B cell (primary cell): ENCODE data around the gene DNAH6. TPM values are rescaled to one million over a fixed set of nuclear protein-coding genes. Genes with fewer than 3 reads are reported as not detected.

Experiments
- ATAC-seq: fragments of 200-7000 bp; cut with Tn5 transposase; one replicate; pipeline ENCODE4 v1.10.0; 2021; ENCODE audit warnings: low read depth, mild to moderate bottlenecking, moderate number of reproducible peaks, moderate library complexity
- CTCF ChIA-PET: fragments of 350-600 bp; sonication (Branson Sonifier 250); formaldehyde crosslinking; loops from one replicate; lab custom pipeline; 2021; ENCODE audit warnings: antibody characterized with exemption, inconsistent platforms; lab: Charles Lee
- POLR2A ChIA-PET: fragments of 350-600 bp; sonication (Branson Sonifier 250); formaldehyde crosslinking; loops from one replicate; lab custom pipeline; 2021; ENCODE audit warnings: antibody characterized with exemption; lab: Charles Lee
- DNase-seq: peaks from one replicate; pipeline ENCODE4 v3.0.0; 2013
- H2AFZ ChIP-seq: 2 replicates; pipeline ENCODE4 v1.6.1; 2012; ENCODE audit warnings: mild to moderate bottlenecking, low read depth, low read length; ENCODE audit not compliant: insufficient read depth, poor library complexity, severe bottlenecking
- H3K27ac ChIP-seq, 2 donors: 1 replicate in 1 of 2; 2 replicates in 1 of 2; pipeline ENCODE4 v1.5.1; 2012 to 2013; ENCODE audit warnings: low read length in 2 of 2, mild to moderate bottlenecking in 2 of 2, moderate library complexity in 1 of 2
- H3K27me3 ChIP-seq, 4 experiments: fragments of 200-600 bp in 1 of 4; sonication (generic) in 1 of 4; replicated peaks in 1 of 4; 1 replicate in 2 of 4; 2 replicates in 2 of 4; pipeline versions ENCODE4 v1.6.1 to v1.7.0; 2013 to 2016; ENCODE audit warnings: low read length in 3 of 4, mild to moderate bottlenecking in 2 of 4, mixed read lengths in 1 of 4, moderate library complexity in 1 of 4; ENCODE audit not compliant: insufficient read depth in 4 of 4, control insufficient read depth in 3 of 4; ENCODE audit errors: control extremely low read depth in 1 of 4
- H3K36me3 ChIP-seq, 2 experiments: replicated peaks in 1 of 2; 1 replicate in 1 of 2; 2 replicates in 1 of 2; pipeline versions ENCODE4 v1.6.1 to v1.7.1; 2013; ENCODE audit warnings: low read length in 1 of 2; ENCODE audit not compliant: insufficient read depth in 2 of 2, control insufficient read depth in 1 of 2; ENCODE audit errors: control extremely low read depth in 1 of 2, extremely low read depth in 1 of 2
- H3K4me1 ChIP-seq, 2 donors: fragments of 200-600 bp in 1 of 2; sonication (generic) in 1 of 2; 1 replicate in 1 of 2; 2 replicates in 1 of 2; pipeline versions ENCODE4 v1.5.1 to v1.6.1; 2013 to 2017; ENCODE audit warnings: low read length in 2 of 2; ENCODE audit not compliant: control insufficient read depth in 2 of 2, insufficient read depth in 2 of 2
- H3K4me2 ChIP-seq: replicated peaks from 2 replicates; pipeline ENCODE3; 2012; ENCODE audit warnings: mild to moderate bottlenecking, low read depth, low read length; ENCODE audit not compliant: poor library complexity, severe bottlenecking
- H3K4me3 ChIP-seq, 5 experiments: fragments of 200-600 bp in 1 of 5; sonication (generic) in 1 of 5; 1 replicate in 3 of 5; 2 replicates in 2 of 5; pipeline versions ENCODE4 v1.5.1 to v1.7.0; 2011 to 2016; ENCODE audit warnings: low read length in 4 of 5, mild to moderate bottlenecking in 4 of 5, low read depth in 2 of 5, control low read depth in 1 of 5, moderate library complexity in 1 of 5; ENCODE audit not compliant: insufficient read depth in 1 of 5; ENCODE audit errors: control extremely low read depth in 1 of 5, extremely low read depth in 1 of 5
- H3K79me2 ChIP-seq: fragments of 200-600 bp; sonication (generic); one replicate; pipeline ENCODE4 v1.6.0; 2016; ENCODE audit warnings: low read length; ENCODE audit not compliant: control insufficient read depth, insufficient read depth
- H3K9ac ChIP-seq: fragments of 200-600 bp; sonication (generic); 2 replicates; pipeline ENCODE4 v1.6.1; 2017; ENCODE audit warnings: mild to moderate bottlenecking, low read length, moderate library complexity
- H3K9me3 ChIP-seq, 3 donors: one replicate each; pipeline versions ENCODE4 v1.6.1 to v1.7.1; 2013; ENCODE audit warnings: low read length in 2 of 3; ENCODE audit not compliant: control insufficient read depth in 2 of 3, insufficient read depth in 1 of 3; ENCODE audit errors: control extremely low read depth in 1 of 3
- H4K20me1 ChIP-seq: 2 replicates; pipeline ENCODE4 v1.6.0; 2012; ENCODE audit warnings: mild to moderate bottlenecking, low read length; ENCODE audit not compliant: insufficient read depth, control insufficient read depth, poor library complexity, severe bottlenecking
- H3K27ac Mint-ChIP-seq: one replicate; pipeline ENCODE4 v1.8.0; 2021; ENCODE audit warnings: mixed read lengths
- H3K27me3 Mint-ChIP-seq: one replicate; pipeline ENCODE4 v1.8.0; 2021; ENCODE audit warnings: mixed read lengths
- H3K4me1 Mint-ChIP-seq: one replicate; pipeline ENCODE4 v1.8.0; 2021; ENCODE audit warnings: mixed read lengths
- H3K4me3 Mint-ChIP-seq: one replicate; pipeline ENCODE4 v1.8.0; 2021; ENCODE audit warnings: mixed read lengths
- H3K9me3 Mint-ChIP-seq: one replicate; pipeline ENCODE4 v1.8.0; 2022; ENCODE audit warnings: mixed read lengths; ENCODE audit not compliant: insufficient read depth
- CTCF ChIP-seq: fragments of 200-600 bp; IDR thresholded peaks from one replicate; pipeline ENCODE4 v1.8.0; 2022; ENCODE audit warnings: antibody characterized with exemption, mild to moderate bottlenecking
- EZH2 ChIP-seq: IDR thresholded peaks from 2 replicates; pipeline ENCODE4 v1.6.1; 2012; ENCODE audit warnings: borderline replicate concordance, low read depth, mild to moderate bottlenecking, moderate library complexity, low read length; ENCODE audit not compliant: insufficient read depth, poor library complexity, severe bottlenecking
- WGBS: methylation state at CpG from one replicate; pipeline ENCODE4 v1.1.5; 2013; ENCODE audit warnings: missing lambda C conversion rate; ENCODE audit not compliant: insufficient coverage; 5-methylcytosine and 5-hydroxymethylcytosine counted together
- intact Hi-C: fragments of 100-400 bp; cut with micrococcal nuclease; formaldehyde crosslinking; loops from one replicate; pipeline ENCODE4 v1.10.0; 2022
- polyA plus RNA-seq: library from polyadenylated mRNA; depleted of rRNA; stranded (reverse); fragments of >200 nt; gene quantifications from 2 replicates; pipeline ENCODE4 v1.2.3, GENCODE V29; 2012
- total RNA-seq, 2 donors: library from RNA; stranded (reverse); fragments of 120-200 nt in 1 of 2; gene quantifications; 1 replicate in 1 of 2; 2 replicates in 1 of 2; pipeline versions ENCODE4 v1.2.3 to v1.2.4, GENCODE V29; 2013 to 2022

DNAH6 gene
- total and polyA plus RNA-seq, 2 donors (not counting 1 experiment from before 2014, with no cell fraction given) = 0.01 to 1.9 TPM

DNA sequence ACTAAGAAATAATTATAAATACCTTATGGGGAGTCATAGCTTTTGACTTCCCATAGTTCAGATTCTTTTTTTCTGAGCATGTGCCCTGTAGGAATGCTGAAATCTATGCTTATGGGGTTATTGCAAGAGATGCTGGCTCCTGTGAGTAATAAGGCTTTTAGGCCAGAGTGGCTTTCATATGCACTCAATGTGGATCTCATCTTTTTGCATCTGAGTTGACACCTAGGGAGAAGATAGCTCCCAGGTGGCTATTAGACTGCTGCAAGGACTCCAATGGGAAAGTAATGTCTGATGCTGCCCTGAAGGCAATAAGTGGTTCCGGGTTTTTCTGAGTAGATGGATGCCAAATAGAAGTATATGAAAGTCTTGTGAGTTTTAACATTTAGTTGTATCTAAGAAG is 21.0 kb downstream of the DNAH6 start:
- no peaks in the 10 kb centered on the region for H4K20me1 ChIP-seq
- H3K9me3 ChIP-seq = no peaks in the 10 kb centered on the region
- peaks cover 16% of the 10 kb centered on the region for H3K27me3 Mint-ChIP-seq
- no peak overlapping the region for H3K4me3 Mint-ChIP-seq
- intact Hi-C loops = no loop called here
- H3K27ac ChIP-seq = no peak overlapping the region
- no peaks in the 10 kb centered on the region for H3K36me3 ChIP-seq
- H3K27me3 ChIP-seq = peaks cover 0 to 3% (median 0%) of the 10 kb centered on the region in 4 experiments
- H2AFZ ChIP-seq = no peak overlapping the region
- H3K4me3 ChIP-seq = no peak overlapping the region
- no peak overlapping the region for H3K27ac Mint-ChIP-seq
- ATAC-seq = no peak
- H3K9ac ChIP-seq = no peak overlapping the region
- ChIA-PET CTCF (interaction anchor here (0.5 to 1.4 kb wide), 2 partner anchors 11 to 788 kb away, joined by 3 read pairs; no protein-coding TSS in a partner anchor), POLR2A (no interaction called here)
- WGBS = 100% methylated on average over 1 of the region's 1 CpG
- no peaks in the 10 kb centered on the region for H3K79me2 ChIP-seq
- no peaks in the 10 kb centered on the region for H3K4me1 Mint-ChIP-seq
- H3K4me2 ChIP-seq = no peak overlapping the region
- no peak for DNase-seq
- no peaks in the 10 kb centered on the region for H3K9me3 Mint-ChIP-seq
- TF ChIP-seq EZH2 = no peak
- no peak for TF ChIP-seq CTCF
- no peaks in the 10 kb centered on the region for H3K4me1 ChIP-seq

- no peak for DNase-seq
Observed at GRCh38 chr2:84539729-84540128, 23.4 kb downstream of the DNAH6 start.

More at GRCh38 chr2:84539729-84540128, 23.4 kb downstream of the DNAH6 start:
- no peaks in the 10 kb centered on the region for H3K79me2 ChIP-seq
- Mint-ChIP-seq H3K27me3 (peaks cover 16% of the 10 kb centered on the region), H3K9me3 (no peaks in the 10 kb centered on the region), H3K27ac (no peak overlapping the region), H3K4me1 (no peaks in the 10 kb centered on the region), H3K4me3 (no peak overlapping the region)
- no peak overlapping the region for H3K27ac ChIP-seq
- H3K27me3 ChIP-seq = peaks cover 0 to 3% (median 0%) of the 10 kb centered on the region in 4 experiments
- H3K9ac ChIP-seq = no peak overlapping the region
- H4K20me1 ChIP-seq = no peaks in the 10 kb centered on the region
- no peak overlapping the region for H3K4me3 ChIP-seq
- H3K36me3 ChIP-seq = no peaks in the 10 kb centered on the region
- ATAC-seq = no peak
- no peak overlapping the region for H2AFZ ChIP-seq
- intact Hi-C loops = no loop called here
- no peaks in the 10 kb centered on the region for H3K9me3 ChIP-seq
- TF ChIP-seq EZH2 (no peak), CTCF (no peak)
- CTCF ChIA-PET = no interaction called here
- no peaks in the 10 kb centered on the region for H3K4me1 ChIP-seq
- H3K4me2 ChIP-seq = no peak overlapping the region
- POLR2A ChIA-PET = no interaction called here
